Stomach (tissue), 4 donors: ENCODE measurements around the gene MUSK.

ENCODE experiments used
- CTCF ChIP-seq, 7 experiments: fragments of 450-650 bp in 4 of 7; fragments of 200-600 bp in 3 of 7; sonication (generic) in 3 of 7; IDR thresholded peaks; one replicate each; pipeline ENCODE4 v1.5.1; 2016 to 2019; ENCODE audit warnings: antibody characterized with exemption in 7 of 7, control low read depth in 2 of 7, mild to moderate bottlenecking in 1 of 7
- POLR2A ChIP-seq, 4 donors: fragments of 450-650 bp; IDR thresholded peaks; one replicate each; pipeline ENCODE4 v1.6.1; 2016; ENCODE audit warnings: antibody characterized with exemption in 4 of 4, control low read depth in 2 of 4, mild to moderate bottlenecking in 1 of 4, moderate library complexity in 1 of 4

GRCh38 chr9:110810262-110810976 is 141.8 kb downstream of the MUSK start:
- no peak for TF ChIP-seq POLR2A (IDR thresholded peaks at IDR 0.05)
- no peak for TF ChIP-seq CTCF (IDR thresholded peaks at IDR 0.05)
